Femur (tissue), 1 donor: Measurements from ENCODE around the gene SPATS2.
"Not testable (repeated sequence)": the region's sequence is repeated elsewhere in the genome, so short reads cannot be mapped to it uniquely, and the experiment has no call there.

Experiments used
- DNase-seq: peaks from one replicate; pipeline ENCODE4 v3.0.0-alpha.2; 2017

The SPATS2 gene

DNA sequence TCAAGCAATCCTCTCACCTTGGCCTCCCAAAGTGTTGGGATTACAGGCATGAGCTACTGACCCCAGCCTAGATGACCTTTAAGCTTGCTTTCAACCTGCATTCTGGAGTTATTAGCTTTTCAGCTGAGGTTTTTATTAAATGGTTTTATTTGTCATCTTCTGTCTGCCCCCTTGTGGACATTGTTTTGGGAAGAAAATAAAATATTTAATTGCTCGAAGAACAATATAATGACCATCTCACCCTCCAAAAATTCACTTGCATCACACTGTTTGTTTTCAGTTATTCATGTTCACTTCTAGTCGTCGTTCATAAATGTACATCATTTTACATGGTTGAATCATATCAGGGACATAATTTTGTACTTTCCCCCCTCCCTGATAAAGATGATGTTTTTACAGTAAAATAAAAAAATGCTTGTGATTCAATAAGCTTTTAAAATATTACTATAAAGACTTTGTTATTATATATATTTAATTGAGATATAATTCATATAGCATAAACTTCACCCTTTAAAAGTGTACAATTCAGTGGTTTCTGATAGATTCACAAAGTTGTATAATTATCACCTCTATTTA is 10.1 kb upstream of the SPATS2 start:
- no peak for DNase-seq

DNA sequence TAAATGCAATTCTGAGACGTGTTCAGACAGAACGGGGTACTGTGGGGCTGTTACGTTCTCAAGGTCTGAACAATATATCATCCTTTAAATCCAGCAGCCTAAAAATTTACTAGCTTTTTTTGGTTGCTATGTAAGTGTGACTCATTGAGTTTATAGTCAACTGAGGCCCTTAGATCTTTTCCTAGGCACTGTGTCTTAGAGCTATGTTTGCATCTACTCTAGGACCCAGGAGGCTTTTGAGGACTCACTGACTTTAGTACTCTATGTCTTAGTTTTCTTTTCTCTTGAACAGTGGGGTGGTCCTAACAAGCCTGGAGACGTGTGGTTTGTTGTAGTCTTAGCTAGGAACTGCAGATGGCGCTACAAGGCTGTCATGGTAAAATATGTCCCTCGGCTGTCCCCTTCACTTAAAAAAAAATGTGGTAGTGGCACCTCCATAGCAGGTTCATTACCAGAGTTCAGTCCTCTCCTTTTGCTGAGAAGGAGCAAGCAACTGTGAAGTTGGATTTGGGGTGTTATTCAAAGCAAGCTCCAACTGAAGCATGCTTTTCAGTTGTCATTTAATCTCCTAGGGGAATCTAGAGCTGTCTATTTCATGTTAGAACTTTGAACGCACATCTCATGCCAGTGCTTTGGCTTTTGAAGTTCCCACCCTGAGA is 8.7 kb upstream of the SPATS2 start:
- DNase-seq, result peak; percentile 73

DNA sequence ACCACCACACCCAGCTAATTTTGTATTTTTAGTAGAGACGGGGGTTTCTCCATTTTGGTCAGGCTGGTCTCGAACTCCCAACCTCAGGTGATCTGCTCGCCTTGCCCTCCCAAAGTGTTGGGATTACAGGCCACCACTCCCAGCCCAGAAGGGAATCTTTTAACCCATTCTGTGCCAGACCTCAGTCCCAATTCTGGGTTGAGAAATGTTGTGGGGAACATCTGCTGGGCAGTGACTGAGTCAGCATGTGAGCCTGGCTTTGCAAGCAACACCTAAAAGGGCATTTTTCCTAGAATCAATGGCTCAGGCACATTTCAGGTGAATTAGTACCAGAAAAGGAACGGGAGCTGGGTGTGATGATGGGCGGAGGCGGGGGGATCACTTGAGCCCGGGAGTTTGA is 7.6 kb upstream of the SPATS2 start:
- no peak for DNase-seq

DNA sequence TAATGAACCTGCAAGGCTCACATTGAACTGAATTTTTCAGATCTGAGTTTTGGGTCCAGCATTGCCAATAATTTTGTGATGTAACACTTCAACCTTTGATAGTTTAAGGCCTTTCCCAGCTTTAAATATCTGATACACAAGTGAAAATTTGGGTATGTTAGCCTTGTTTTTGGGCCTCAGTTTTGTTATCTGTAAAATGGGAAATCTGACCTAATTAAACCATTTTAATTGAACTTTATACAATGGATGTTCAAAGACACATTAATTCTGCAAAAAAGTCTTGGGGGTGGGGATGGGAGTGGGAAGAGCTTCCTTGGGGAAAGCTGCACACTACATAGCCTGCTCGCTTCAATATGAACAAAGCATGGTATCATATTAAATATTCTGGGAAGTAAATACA is 5.2 kb upstream of the SPATS2 start:
- DNase-seq, result no peak

DNA sequence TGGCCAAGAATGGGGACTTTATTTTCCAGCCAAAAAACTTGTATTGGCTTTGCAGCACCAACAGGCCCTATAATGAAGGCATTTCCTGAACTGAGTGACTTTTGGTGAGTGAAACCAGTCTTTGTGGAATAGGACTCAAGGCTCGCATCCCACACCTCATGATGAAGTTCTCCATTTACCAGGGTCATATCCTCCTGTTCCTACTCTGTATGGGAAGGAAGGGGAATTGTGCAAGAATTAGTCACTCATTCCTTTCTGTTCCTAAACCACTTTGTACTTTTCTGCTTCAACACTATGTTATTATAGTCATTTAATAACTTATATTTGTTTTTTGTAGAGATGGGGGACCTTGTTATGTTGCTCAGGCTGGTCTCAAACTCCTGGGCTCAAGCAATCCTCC is 2.3 kb upstream of the SPATS2 start:
- no peak for DNase-seq

DNA sequence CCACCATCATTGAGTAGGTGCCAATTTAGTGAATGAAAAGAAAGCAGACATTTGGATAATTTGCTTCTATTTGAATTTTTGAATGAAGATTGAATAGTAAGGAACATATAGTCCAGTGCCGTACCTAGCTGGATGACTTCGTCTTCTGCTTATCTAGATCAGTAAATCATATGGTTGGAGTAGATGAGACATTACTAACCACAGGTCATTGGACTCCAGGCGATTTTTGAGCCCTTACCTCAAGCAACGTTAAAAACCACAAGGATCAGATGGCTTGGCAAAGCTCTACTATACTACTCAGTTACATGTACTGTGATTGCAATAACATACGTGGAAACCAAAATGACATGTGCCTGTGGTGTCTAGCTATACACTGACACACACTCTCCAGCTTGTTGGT is 1.7 kb upstream of the SPATS2 start:
- no peak for DNase-seq

DNA sequence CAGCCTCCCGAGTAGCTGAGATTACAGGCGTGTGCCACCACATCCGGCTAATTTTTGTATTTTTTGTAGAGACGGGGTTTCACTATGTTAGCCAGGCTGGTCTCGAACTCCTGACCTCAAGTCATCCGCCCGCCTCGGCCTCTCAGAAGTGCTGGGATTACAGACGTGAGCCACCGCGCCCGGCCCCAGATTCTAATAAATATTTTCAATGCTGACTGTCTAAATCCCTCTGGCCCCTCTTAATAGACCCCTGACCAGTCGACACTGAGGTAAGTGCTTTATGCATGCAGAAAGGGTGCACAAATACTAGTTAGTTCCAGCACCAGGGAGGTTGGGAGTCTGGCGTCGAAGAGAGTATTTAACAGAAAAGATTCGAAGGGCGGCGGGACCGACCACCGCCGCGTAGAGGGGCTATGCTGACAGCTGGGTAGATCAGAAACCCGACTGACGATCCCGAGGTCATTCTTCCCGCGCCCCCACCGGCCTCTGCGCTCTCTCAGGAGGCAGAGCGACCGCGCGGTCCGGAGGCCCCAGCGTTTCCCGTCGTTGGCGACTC is 1.1 kb upstream of the SPATS2 start:
- no peak for DNase-seq

DNA sequence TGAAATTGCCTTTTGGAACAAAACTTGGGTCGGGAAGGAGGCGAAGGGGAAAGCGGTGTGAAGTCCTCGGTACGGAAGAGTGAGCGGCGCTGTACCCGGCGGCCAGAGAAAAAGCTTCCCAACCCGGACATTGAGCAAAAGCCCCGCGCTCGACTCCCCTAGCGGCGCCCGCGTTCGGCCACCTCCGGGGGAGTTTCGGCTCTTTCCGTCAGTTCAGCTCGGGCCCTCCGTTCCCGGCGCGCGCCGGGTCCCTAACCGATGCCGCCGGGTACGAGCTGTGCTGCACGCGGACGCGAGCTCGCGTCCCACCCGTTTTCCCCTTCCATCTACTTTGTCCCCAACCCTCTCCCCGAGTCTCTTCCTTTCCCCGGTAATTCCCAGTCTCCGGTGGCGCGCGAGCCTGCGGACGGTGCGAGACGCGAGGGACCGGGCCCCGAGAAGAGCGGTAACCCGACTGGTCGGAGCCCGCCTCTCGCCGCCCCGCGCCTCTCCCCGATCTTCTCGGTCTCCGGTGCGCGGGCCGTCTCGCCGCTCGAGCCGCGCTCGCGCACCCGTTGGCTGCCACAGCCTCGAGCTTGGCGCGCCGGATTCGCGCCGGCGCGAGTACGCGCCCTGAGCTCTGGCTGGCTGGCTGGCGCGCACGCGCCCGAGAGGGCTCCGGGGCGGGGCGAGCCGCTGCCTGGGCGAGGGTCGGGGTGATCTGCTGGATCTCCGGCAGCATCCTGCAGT is 446 bp upstream of the SPATS2 start:
- DNase-seq, result peak; percentile 94

DNA sequence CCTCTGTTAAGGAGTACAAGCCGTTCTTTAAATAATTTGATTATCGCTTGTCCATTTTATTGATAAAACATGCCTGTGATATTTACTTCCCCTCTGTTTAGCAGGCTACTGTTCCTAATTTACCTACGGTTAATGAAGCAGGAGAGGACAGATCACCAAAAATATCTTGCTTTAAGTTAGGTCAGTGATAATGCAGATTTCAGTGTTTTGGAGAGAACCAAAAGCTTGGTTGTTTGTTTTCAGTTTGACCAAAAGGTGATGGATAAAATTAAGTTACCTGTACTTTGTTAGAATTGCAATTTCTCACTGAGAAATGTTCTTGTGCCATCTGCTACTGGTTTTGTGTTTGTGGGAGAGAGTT is 958 bp downstream of the SPATS2 start:
- no peak for DNase-seq

DNA sequence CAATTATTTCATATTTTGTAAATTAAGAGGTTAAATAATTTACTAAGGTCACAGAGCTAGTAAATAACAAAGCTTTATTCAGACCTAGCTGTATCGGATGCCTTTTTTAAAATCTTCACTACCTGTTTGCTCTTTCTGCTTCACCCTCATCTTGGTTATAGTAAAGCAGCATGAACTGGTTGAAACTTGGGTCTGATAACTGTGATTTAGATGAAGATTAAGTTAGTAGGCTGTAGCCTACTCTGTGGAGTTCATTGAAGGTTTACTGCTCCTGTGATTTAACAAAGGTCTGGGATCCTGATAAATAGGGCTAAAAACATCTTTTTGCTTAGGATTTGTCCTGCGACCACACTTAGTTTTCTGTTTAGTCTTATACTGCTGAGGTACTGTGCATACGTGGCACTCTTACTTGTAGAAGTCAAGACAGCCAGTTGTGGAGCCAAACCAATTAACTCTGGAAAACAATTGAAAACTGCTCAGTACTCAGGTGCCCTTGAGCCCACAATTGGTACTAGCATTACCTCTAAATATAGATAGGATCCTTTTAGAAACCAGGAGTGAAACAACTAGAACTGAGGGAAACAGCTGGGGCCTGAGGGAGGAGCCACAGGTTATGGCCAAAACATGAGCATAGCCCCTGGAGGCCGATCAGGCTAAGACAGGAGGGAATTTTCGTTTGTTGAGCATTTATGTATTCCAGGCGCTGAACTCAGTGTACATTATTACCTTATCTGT is 2.3 kb downstream of the SPATS2 start:
- DNase-seq, result peak; percentile 56

DNA sequence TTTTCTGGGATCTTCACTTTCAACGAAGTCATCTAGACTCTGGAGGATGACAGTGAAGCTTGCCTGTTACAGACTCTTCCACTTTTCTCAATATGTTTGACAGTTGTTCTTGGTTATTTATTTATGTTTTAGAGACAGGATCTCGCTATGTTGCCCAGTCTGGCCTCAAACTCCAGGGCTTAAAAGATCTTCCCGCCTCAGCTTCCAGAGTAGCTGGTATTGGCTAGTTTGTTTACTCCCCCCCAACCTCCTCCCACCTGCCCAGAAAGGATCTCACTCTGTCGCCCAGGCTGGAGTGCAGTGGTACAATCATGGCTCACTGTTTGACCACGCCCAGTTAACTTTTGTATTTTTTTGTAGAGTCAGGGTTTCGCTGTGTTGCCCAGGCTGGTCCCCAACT is 3.3 kb downstream of the SPATS2 start:
- DNase-seq, result no peak

DNA sequence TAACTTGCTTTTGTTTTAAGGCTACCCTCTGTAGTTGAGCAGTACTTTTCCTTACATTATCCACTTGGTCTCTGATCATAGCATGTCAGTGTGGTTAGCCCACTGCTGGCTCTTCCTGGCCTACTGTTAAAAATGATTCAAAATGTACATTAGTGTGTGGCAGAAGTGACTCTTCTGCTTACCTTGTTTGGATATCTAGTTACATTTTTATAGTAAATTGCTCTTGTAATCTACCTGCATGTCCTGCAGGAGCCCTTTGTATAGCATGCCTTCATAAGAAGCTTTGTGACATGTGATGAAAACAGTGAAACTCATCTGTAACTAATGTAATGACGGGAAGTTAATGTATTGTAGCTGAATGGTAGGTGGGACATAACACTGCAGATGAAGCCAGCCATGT is 8.1 kb downstream of the SPATS2 start:
- no peak for DNase-seq

DNA sequence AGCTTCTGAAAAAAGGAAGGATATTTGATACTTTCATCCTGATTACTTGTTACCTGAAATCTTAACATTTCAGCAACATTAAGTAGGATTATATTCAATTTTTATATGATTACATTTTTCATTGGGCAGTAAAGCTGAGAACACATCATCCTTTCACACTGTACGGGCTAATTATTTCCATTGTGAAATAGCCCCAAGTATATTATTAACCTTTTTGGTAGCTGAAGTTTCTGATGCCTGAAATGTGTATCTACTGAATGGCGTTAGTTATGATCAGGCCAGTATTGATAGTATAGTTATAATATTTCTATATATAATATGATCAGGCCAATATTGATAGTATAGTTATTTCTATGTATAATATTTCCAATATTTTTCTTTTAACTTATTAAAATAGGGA is 10.1 kb downstream of the SPATS2 start:
- DNase-seq, result no peak

DNA sequence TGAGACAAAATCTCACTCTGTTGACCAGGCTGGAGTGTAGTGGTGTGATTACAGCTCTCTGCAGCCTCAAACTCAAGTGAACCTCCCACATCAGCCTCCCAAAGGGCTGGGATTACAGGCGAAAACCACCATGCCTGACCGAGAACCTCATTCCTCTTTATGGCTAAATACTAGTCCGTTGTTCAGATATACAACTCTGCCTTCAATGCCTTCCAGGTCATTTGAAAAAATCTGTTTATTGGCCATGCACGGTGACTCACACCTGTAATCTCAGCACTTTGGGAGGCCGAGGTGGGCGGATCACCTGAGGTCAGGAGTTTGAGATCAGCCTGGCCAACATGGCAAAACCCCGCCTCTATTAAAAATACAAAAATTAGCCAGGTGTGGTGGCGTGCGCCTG is 12.9 kb downstream of the SPATS2 start:
- DNase-seq, result not testable (repeated sequence)

DNA sequence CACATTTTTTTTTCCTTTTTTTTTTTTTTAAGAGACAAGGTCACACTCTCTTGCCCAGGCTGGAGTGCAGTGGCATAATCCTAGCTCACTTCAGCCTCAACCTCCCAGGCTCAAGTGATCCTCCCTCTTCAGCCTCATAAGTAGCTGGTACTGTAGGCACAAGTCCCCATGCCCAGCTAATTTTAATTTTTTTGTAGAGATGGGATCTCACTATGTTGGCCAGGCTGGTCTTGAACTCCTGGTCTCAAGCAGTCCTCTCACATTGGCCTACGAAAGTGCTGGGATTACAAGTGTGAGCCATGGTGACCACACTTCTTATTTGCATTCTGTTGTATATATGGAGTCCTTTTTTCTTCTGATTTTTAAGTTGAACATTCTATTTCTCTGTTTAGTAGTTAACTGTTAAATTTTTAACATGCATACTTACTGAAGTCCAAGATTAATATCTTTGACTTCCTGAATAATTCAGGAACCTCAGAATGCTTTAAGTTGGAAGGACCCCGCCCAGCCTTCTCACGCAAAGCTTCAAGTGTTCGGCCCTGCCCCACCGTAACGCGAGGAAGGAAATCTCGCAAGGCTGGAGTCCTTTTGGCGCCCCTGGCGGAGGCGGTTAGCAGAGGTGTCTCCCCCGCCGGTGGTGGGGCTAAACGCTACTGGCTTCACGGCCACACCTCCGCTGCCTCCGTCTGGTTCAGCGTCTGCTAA is 21.6 kb downstream of the SPATS2 start:
- peak; percentile 36 for DNase-seq

DNA sequence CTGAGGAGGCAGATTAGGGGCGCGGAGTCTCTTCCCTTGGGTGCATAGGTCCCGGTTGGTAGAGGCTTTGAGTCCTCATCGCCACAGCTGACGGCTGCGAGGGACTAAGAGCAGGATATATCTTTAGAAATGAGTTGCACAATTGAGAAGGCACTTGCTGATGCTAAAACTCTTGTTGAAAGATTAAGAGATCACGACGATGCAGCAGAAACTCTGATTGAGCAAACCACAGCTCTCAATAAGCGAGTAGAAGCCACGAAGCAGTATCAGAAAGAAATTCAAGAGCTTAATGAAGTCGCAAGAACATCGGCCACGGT is 22.1 kb downstream of the SPATS2 start:
- DNase-seq, result no peak

DNA sequence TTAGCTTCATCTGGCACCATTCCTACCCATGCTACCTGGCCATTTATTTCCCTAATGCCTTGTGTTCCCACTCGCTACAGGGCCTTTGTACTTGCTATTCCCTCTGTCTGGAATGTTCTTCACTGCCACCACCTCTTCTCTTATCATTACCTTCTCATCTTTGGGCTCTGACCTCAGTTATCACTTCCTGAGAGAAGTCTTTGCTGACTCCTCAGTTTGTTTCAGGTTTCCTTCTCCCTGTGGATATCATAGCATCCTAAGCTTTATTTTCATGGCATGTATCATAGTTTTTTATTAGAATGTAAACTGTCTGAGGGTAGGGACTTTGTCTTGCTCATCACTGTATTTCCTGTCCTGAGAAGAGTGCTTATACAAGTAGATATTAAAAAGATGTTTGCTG is 29.7 kb downstream of the SPATS2 start:
- DNase-seq, result no peak

DNA sequence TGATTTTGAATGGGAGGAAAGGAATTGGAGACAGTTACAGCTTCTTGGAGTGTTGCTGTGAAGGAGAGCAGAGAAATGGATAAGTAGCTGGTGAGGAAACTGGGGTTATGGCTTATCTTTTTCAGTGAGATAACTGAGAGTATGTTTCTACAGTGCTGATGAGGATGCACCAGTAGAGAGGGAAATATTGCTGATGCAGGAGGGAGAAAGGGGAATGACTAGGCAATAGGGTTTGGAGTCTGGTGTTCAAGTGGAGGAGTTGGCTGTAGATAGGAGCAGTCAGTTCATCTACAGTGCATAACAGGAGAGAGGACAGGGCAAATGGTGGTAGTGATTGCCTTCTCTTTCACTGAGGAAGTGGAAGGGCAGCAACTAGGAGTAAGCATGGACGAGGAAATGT is 33.0 kb downstream of the SPATS2 start:
- DNase-seq, result no peak

DNA sequence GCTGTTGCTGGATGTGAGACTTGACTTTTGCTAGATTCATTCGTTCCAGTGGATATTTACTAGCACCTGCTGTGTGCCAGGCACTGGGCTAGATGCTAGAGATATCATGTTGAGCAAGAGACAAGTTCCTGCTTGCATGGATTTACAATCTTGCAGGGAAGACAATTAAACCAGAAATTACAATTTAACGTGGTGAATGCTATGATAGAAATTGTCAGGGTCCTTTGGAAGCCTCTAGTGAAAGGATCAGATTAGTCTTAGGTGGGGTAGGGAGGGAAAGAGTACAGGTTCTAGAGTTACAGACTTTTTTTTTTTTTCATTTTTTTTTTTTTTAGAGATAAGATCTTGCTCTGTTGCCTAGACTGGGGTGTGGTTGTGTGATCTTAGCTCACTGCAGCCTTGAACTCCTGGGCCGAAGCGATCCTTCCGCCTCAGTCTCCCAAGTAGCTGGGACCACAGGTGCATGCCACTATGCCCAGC is 36.7 kb downstream of the SPATS2 start:
- no peak for DNase-seq

DNA sequence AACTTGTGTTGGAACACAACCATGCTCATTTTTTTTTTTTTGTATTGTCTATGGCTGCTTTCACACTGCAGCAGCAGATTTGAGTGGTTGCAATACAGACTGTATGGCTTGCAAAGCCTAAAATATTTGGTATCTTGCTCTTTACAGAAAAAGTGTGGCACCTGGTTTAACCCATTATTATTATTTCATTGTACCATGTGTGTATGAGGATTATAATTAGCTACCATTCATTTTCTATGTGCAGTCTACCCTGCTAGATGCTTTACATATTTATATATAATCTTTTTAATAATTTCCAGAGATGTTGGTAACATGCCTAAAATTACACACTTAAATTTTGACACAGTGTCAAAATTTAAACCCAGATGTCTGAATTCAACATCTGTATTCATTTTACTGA is 37.7 kb downstream of the SPATS2 start:
- DNase-seq, result no peak

DNA sequence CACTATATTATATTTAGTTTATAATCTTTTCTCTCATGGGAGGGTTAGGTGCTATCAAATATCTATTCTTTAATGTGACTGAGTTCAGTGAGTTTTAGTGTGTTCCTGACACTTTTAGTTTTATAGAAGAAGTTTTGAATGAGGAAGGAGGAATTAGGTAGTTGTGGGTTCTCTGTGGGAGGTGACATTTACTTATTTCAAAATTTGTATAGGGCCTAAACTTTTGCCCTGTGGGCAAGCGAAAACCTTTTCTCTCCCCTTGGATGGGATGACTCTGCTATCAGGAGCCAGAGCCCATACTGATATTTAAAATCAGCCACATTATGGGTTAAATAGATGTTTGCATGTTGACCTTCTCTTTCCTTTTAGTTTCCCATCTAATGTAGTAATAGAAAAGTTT is 43.6 kb downstream of the SPATS2 start:
- no peak for DNase-seq

DNA sequence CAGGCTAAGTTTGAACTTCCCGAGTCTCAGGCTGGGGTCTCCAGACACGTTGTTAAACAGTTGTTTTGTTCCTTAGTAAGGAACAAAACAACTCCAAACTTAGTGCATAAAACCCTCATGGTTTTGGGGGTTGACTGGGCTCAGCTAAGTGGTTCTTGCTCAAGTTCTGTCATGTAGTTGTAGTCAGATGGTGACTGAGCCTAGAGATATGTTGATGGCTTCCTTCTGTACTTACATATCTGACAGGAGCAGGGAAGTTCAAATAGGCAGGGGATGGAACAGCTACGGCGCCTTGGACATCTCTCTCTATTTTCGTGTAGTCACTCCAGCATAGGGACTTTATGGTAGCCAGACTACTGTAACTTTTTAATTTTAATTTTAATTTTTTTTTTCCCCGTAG is 45.7 kb downstream of the SPATS2 start:
- DNase-seq, result no peak

DNA sequence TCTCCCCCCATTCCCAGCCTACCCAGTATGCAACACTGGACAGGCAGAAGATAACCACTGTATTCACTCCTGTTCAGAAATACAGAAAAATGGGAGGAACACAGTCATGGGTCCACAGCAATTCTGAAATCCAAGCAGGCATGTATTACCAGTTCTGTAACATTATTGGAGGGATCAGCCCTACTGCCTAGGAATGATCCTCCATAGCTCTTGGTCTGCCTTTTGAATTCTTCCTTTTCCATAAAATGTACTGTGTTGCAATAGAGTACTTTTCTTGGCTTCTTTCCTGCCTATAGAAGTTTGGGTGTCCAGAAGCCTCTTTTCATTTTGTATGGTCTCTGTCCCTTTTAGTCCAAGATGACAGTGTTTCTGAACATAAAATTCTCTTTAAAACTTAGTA is 46.5 kb downstream of the SPATS2 start:
- DNase-seq, result no peak
